Frontal cortex (tissue), 4 donors: Measurements from ENCODE around the gene SLC2A10. TPM values are rescaled to one million over a fixed set of nuclear protein-coding genes. Genes with fewer than 3 reads are reported as not detected.
A peak's percentile ranks its signal among the peaks of the same experiment; 100 is the strongest.
"Not testable (repeated sequence)": the region's sequence is repeated elsewhere in the genome, so short reads cannot be mapped to it uniquely, and the experiment has no call there.

Source experiments
- DNase-seq, 2 donors: peaks; one replicate each; pipeline ENCODE4 v3.0.0; 2012; ENCODE audit warnings: low spot score in 2 of 2
- FAIRE-seq: peaks from 2 replicates; lab custom pipeline; 2012; peaks lifted over from hg19 to GRCh38; lab: Jason Lieb, UNC
- total RNA-seq: library from RNA; depleted of rRNA; stranded (reverse); fragments of >200 nt; gene quantifications from one replicate; pipeline ENCODE4 v1.2.3, GENCODE V29; 2014
- donor health status: control.
- donor health status: control.
- donor health status: control.

SLC2A10 gene
- total RNA-seq, result 3.7 TPM

DNA sequence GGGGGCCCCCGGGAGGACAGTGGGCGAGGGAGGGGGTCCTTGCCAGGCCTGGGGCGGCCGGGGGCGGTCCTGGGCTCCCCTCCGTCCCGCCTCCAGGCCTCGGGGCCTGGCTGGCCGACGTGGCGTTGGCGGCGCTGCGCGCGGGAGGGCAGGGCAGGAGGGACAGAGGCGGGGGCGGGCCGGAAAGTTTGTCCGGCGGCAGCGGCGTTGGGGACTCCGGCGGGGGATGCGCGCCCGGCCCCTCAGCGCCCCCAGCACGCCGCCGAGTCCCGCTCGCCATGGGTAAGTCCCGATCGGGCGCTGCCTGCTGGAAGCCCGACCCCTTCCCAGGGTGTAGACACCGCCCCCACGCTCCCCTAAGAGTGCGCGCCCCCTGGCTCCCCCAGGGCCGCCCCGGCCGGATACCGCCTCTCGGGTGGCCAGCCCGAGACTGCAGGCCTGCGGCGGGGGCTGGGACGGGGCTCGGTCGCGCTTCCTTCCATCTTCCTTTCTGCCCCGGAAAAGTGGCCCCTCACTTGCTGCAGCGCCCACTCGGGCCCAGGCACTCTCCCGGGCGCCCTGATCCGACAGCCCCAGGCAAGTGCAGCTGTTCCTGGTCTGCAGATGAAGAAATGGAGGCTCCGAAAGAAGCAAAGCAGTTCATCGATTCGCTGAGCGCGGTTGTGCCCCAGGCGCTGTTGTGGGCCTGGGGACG is at the start of gene SLC2A10:
Gene SLC2A10, plus strand, starts transcription at position 191 of the 694 bp plus-strand sequence. Its CDS starts 88 bp downstream, at position 279.
- DNase-seq (peak; percentile 54 to 70), FAIRE-seq (no peak)

DNA sequence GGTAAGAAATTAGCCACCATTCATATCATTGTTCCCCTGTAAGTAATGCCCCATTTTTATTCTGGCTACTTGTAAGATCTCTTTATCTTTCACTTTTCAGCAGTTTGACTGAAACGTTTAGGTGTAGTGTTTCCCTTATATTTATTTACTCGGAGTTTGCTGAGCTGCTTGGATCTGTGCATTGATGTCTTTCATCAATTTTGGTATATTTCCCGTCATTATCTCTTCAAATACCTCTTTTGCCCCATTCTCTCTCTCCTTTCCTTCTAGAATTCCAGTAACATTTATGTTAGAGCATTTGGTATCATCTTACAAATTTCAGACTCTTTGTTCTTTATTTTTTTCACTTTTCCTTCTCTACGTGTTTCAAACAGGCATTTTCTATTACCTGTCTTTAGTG is 49.0 kb upstream of the SLC2A10 start:
- FAIRE-seq, result no peak
- DNase-seq, result no peak

GRCh38 chr20:46661659-46662058 is 47.8 kb upstream of the SLC2A10 start:
- DNase-seq, result no peak
- no peak for FAIRE-seq

DNA sequence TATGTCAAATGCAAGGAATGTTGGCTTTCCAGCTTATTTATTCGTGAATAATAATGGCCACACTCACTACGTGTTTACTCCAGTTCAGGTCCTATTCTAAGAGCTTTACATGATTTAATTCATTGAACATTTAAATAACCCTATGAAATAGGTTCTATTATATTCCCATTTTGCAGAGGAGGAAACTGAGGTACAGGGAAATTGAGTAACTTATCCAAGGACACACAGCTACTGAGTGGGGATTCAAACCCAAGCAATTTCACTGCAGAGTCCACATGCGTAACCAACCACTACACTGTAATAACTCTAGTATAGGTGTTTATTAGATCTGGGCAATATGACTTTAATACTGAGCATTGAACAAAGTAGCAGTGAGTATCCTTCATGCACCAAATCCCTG is 45.9 kb upstream of the SLC2A10 start:
- DNase-seq (no peak), FAIRE-seq (no peak)

- no peak for DNase-seq
- no peak for FAIRE-seq
These were observed 43.8 kb upstream of the SLC2A10 start for GRCh38 chr20:46665602-46666001.

DNA sequence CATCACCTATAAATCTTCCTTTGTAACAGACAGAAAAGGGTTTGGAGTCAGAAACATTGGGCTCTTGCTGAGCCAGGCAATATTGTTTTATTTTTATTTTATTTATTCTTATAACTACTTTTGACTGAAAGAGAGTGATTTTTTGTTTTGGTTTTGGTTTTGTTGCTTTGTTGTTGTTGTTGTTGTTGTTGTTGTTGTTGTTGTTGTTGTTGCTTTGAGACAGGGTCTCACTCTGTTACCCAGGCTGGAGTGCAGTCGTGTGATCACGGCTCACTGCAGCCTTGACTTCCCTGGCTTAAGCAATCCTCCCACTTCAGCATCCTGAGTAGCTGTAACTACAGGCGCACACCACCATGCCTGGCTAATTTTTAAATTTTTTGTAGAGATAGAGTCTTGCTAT is 43.1 kb upstream of the SLC2A10 start:
- FAIRE-seq (no peak), DNase-seq (no peak)

DNA sequence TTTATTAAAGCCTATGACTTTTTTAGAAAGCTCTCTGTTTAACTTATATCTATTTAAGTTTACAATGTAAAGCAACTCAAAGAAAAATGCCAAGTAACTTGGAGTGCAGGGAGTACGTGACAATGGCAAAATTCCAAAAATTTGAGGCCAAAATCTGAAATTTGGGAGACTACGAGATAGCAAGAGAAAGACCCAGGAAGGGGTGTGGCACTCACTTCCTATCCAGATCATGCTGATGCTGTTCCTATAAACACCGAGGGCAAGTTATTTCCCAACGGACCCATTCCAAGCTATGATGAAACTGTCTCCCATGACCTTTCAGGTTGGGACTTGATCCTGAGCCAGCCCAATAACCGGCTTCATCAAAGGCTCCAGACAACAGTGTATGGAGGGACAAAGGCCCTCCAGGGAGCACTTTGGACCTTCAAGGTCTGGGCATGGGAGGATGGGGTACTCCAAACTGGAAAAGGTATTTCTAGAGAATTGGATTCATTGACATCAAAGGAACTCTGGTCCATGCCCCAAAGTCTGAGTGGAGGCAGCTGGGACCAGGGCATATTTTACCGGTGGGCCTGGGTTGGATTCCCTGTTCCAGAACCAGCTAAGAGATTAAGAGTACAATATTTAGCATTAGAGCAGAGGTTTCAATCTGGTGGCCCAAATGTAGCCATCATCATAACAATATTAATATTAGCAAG is 42.5 kb upstream of the SLC2A10 start:
- DNase-seq, result no peak
- no peak for FAIRE-seq

DNA sequence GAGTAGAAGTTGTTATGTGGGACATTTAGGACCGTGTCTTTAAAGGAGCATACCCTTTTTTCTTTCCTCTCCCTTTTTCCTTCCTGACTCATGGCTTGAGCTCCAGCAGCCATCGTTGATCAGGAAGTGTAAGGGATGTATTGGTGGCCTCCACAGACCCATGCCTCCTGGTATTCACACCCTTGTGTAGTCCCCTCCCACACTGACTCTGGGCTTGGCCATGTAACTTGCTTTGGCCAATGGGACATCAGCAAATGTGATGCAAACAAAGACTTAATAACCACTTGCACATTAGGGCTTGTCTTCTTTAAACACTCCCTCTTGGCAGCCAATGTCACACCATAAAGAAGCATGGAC is 39.2 kb upstream of the SLC2A10 start:
- FAIRE-seq (no peak), DNase-seq (no peak)

DNA sequence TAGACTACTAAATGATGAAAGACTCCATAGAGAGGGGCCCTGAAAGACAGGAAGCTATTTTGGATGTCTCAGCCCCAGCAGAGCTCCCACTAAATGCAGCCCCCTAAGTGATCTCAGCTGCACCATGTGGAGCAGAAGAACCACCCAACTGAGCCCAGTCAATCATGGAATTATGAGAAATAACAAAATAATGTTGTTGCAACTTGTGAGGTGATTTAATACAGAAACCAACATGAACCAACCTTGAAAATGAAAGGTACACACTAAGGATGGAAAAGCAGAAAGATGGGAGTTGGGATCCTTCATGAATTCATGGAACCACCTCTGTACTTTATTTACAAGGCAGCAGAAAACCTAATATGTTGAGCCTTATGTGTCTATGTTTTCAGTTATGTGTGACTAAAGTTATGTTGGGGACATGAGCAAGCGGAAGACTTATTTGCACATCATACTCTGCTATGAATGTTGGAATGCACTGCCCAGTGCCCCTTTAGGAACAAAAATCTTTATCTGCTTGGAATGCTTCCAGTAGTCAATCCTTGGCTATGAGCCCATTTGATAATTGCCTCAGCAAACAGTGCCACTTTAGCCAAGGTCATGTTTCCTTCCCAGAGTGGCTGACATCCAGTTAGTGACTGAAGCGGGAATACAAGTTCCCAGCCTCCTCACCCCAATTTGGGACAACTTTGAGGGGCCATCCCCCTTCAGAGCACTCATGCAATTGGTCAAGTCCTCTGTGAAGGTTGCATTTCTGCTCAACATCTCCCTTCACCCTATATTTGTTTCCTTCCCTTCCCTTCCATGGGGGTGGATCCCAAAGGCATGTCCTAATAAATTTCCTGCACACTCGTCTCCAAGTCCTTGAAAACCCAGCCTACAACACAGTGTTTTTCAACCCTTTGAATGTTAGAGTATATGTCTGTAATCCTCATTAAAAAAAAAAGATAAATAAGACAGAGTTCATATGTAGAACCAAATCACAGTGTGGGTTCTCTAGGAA is 38.6 kb upstream of the SLC2A10 start:
- FAIRE-seq (no peak), DNase-seq (no peak)

- FAIRE-seq (no peak), DNase-seq (no peak)
These were observed 37.4 kb upstream of the SLC2A10 start for GRCh38 chr20:46671866-46672542.

GRCh38 chr20:46672543-46673148 is 36.8 kb upstream of the SLC2A10 start:
- no peak for DNase-seq
- FAIRE-seq, result no peak

- FAIRE-seq (no peak), DNase-seq (no peak)
These were observed 35.8 kb upstream of the SLC2A10 start for GRCh38 chr20:46673394-46674252.

- DNase-seq (no peak), FAIRE-seq (no peak)
These were observed 35.0 kb upstream of the SLC2A10 start for GRCh38 chr20:46674253-46675083.

DNA sequence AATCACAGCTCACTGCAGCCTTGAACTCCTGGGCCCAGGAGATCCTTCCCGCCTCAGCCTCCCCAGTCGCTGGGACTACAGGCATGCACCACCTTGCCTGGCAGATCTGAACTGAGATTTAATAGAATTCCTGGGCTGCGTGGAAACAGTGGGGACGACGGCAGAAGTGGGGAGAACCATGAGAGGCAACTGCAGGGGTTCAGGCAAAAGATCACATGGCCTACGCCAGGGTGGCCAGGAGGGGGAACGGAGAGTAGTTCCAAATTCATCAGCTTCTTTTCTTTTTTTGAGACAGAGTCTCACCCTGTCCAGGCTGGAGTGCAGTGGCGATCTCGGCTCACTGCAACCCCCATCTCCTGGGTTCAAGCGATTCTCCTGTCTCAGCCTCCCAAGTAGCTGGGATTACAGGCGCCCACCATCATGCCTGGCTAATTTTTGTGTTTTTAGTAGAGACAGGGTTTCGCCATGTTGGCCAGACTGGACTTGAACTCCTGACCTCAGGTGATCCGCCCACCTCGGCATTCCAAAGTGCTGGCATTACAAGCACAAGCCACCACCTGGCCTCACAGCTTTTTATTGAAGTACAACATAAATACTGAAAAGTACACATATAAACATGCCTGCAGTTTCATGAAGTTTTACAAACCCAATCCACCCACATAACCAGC is 32.7 kb upstream of the SLC2A10 start:
- not testable (repeated sequence) for DNase-seq, FAIRE-seq

- no peak for FAIRE-seq
- no peak for DNase-seq
These were observed 31.8 kb upstream of the SLC2A10 start for GRCh38 chr20:46677608-46678007.

DNA sequence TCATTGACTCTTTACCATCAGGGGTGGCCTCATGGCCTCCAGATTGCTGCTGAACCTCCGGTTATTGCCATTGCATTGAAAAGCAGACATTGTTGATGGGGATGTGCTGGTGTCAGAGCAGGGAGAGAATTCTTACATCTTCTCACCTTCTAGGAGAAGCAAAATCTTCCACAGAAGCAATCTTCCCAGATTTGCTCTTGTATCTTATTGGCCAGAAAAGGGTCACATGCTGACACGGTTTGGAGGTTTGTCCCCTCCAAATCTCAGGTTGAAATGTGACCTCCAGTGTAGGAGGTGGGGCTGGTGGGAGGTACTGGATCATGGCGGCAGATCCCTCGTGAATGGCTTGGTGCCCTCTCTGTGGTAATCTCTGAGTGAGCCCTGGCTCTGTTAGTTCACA is 30.9 kb upstream of the SLC2A10 start:
- DNase-seq (no peak), FAIRE-seq (no peak)

DNA sequence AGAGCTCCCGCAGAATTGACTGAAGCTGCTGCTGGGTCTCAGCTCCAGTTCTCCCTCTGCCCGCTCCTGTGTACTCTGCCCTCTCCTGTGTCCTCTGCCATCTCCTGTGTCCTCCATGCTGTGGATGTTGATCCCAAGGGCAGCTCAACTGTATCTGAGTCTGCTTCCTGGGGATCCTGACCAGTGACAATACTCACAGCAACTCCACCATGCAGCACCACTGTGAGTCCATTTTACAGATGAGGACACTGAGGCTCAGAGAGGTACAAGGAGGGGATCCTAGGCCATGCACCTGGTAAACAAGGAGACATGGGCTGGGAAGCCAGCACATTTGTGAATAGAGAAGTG is 28.8 kb upstream of the SLC2A10 start:
- no peak for FAIRE-seq
- no peak for DNase-seq
